ENCODE data around the gene SHC3.
A peak's percentile ranks its signal among the peaks of the same experiment; 100 is the strongest.

The SHC3 gene

DNA sequence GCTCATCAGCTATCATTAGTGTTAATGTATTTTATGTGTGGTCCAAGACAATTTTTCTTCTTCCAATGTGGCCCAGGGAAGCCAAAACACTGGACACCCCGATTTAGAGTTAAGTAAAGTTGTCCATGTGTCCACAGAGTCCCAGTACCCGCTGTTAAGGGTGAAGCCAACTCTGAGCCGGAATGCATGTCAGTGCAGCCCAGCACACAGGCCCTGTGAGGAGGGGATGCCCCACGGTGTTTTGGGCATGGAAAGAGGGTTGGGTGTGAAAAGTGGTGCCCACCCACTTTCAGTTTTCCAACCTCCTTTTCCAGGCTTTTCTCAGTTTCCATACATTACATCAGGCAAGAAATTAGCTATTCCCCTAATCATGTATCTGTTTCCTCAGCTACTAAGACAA is 24.4 kb downstream of the SHC3 start:
- no peaks in the 10 kb centered on the region for H3K9me3 ChIP-seq (ENCODE audit: control insufficient read depth, low read length)
- 93 to 100% methylated on average over 1 to 3 of the region's 4 CpGs for WGBS, 2 experiments (ENCODE audit: insufficient coverage in 2 of 2)
- H3K4me1 ChIP-seq (ENCODE audit: control insufficient read depth, insufficient read depth, low read length, poor library complexity, severe bottlenecking): peaks cover 6% of the 10 kb centered on the region
- no peak overlapping the region for H3K4me3 ChIP-seq (ENCODE audit: extremely low read depth, insufficient read depth, low read length, poor library complexity, severe bottlenecking)
- H3K27ac ChIP-seq (ENCODE audit: low read depth, low read length, severe bottlenecking): no peak overlapping the region
- H3K36me3 ChIP-seq (ENCODE audit: control insufficient read depth, insufficient read depth, low read length): no peaks in the 10 kb centered on the region

- 79 to 86% methylated on average over 10 of the region's 14 CpGs for WGBS, 2 experiments (ENCODE audit: insufficient coverage in 2 of 2)
- no peak overlapping the region for H3K27ac ChIP-seq (ENCODE audit: low read depth, low read length, severe bottlenecking)
- no peak overlapping the region for H3K4me3 ChIP-seq (ENCODE audit: extremely low read depth, insufficient read depth, low read length, poor library complexity, severe bottlenecking)
- no peaks in the 10 kb centered on the region for H3K36me3 ChIP-seq (ENCODE audit: control insufficient read depth, insufficient read depth, low read length)
- no peaks in the 10 kb centered on the region for H3K9me3 ChIP-seq (ENCODE audit: control insufficient read depth, low read length)
- peaks cover 6% of the 10 kb centered on the region for H3K4me1 ChIP-seq (ENCODE audit: control insufficient read depth, insufficient read depth, low read length, poor library complexity, severe bottlenecking)
Measured at GRCh38 chr9:89153232-89154017, 25.2 kb downstream of the SHC3 start.

GRCh38 chr9:89149726-89150125 is 28.9 kb downstream of the SHC3 start:
- no peak overlapping the region for H3K27ac ChIP-seq (ENCODE audit: low read depth, low read length, severe bottlenecking)
- WGBS, 2 experiments (ENCODE audit: insufficient coverage in 2 of 2): 100% methylated on average over 2 of the region's 3 CpGs; no CpG with 5 or more reads in 1 of the 2 experiments
- H3K4me1 ChIP-seq (ENCODE audit: control insufficient read depth, insufficient read depth, low read length, poor library complexity, severe bottlenecking): peaks cover under 1% of the 10 kb centered on the region
- H3K4me3 ChIP-seq (ENCODE audit: extremely low read depth, insufficient read depth, low read length, poor library complexity, severe bottlenecking): no peak overlapping the region
- H3K36me3 ChIP-seq (ENCODE audit: control insufficient read depth, insufficient read depth, low read length): no peaks in the 10 kb centered on the region
- H3K9me3 ChIP-seq (ENCODE audit: control insufficient read depth, low read length): no peaks in the 10 kb centered on the region

DNA sequence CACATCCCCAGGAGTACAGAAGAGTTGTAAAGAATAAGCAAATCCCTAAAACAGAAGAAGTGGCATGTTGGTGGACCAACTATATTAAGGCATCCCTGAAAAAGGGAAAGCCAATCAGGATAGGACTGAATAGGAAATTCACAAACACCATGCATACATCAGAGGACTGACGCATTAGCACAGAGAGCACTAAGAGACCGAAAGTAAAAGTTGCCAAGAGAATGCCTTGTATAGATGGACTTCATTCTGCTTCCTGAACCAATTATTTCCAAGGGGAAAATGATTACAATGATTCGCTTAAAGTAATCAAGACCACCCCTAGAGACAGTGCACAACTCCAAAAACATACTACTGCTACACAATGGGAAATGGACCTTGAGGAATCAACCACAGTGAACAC is 33.5 kb downstream of the SHC3 start:
- WGBS, 2 experiments (ENCODE audit: insufficient coverage in 2 of 2): 90 to 100% methylated on average over 1 to 2 of the region's 3 CpGs
- H3K4me3 ChIP-seq (ENCODE audit: extremely low read depth, insufficient read depth, low read length, poor library complexity, severe bottlenecking): no peak overlapping the region
- no peaks in the 10 kb centered on the region for H3K4me1 ChIP-seq (ENCODE audit: control insufficient read depth, insufficient read depth, low read length, poor library complexity, severe bottlenecking)
- no peaks in the 10 kb centered on the region for H3K9me3 ChIP-seq (ENCODE audit: control insufficient read depth, low read length)
- H3K36me3 ChIP-seq (ENCODE audit: control insufficient read depth, insufficient read depth, low read length): no peaks in the 10 kb centered on the region
- H3K27ac ChIP-seq (ENCODE audit: low read depth, low read length, severe bottlenecking): no peak overlapping the region

GRCh38 chr9:89144238-89144637 is 34.4 kb downstream of the SHC3 start:
- no peak overlapping the region for H3K4me3 ChIP-seq (ENCODE audit: extremely low read depth, insufficient read depth, low read length, poor library complexity, severe bottlenecking)
- no peaks in the 10 kb centered on the region for H3K9me3 ChIP-seq (ENCODE audit: control insufficient read depth, low read length)
- 44 to 50% methylated on average over 2 of the region's 2 CpGs for WGBS, 2 experiments (ENCODE audit: insufficient coverage in 2 of 2)
- H3K4me1 ChIP-seq (ENCODE audit: control insufficient read depth, insufficient read depth, low read length, poor library complexity, severe bottlenecking): no peaks in the 10 kb centered on the region
- no peaks in the 10 kb centered on the region for H3K36me3 ChIP-seq (ENCODE audit: control insufficient read depth, insufficient read depth, low read length)
- no peak overlapping the region for H3K27ac ChIP-seq (ENCODE audit: low read depth, low read length, severe bottlenecking)

GRCh38 chr9:89143266-89143665 is 35.4 kb downstream of the SHC3 start:
- peaks cover 2% of the 10 kb centered on the region for H3K4me1 ChIP-seq (ENCODE audit: control insufficient read depth, insufficient read depth, low read length, poor library complexity, severe bottlenecking)
- H3K4me3 ChIP-seq (ENCODE audit: extremely low read depth, insufficient read depth, low read length, poor library complexity, severe bottlenecking): no peak overlapping the region
- no peak overlapping the region for H3K27ac ChIP-seq (ENCODE audit: low read depth, low read length, severe bottlenecking)
- 93 to 95% methylated on average over 4 to 5 of the region's 5 CpGs for WGBS, 2 experiments (ENCODE audit: insufficient coverage in 2 of 2)
- no peaks in the 10 kb centered on the region for H3K9me3 ChIP-seq (ENCODE audit: control insufficient read depth, low read length)
- no peaks in the 10 kb centered on the region for H3K36me3 ChIP-seq (ENCODE audit: control insufficient read depth, insufficient read depth, low read length)

DNA sequence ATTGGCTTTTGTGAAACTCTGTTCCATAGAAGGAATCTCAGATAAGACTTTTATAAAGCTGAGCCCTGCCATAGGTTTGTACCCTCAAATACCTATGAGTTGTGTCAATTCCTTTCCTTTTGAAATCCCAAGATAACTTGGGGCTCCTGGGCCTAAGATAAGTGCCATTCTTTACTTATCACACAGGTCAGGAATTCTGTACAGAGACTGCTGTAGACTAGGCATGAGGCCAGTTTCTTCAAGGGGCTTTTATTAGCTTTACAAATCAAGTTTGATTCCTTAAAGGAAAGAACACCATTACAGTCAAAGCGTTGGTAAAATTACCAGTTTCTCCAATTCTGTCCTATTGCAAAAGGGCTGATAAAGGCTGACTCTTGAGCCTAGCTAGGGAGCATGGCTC is 39.2 kb downstream of the SHC3 start:
- 100% methylated on average over 1 of the region's 1 CpG for WGBS, 2 experiments (ENCODE audit: insufficient coverage in 2 of 2)
- Histone ChIP-seq H3K4me1 (ENCODE audit: control insufficient read depth, insufficient read depth, low read length, poor library complexity, severe bottlenecking) (peaks cover 7% of the 10 kb centered on the region), H3K9me3 (ENCODE audit: control insufficient read depth, low read length) (peaks cover 8% of the 10 kb centered on the region), H3K36me3 (ENCODE audit: control insufficient read depth, insufficient read depth, low read length) (no peaks in the 10 kb centered on the region), H3K27ac (ENCODE audit: low read depth, low read length, severe bottlenecking) (no peak overlapping the region), H3K4me3 (ENCODE audit: extremely low read depth, insufficient read depth, low read length, poor library complexity, severe bottlenecking) (no peak overlapping the region)

- Histone ChIP-seq H3K4me1 (ENCODE audit: control insufficient read depth, insufficient read depth, low read length, poor library complexity, severe bottlenecking) (peaks cover 7% of the 10 kb centered on the region), H3K27ac (ENCODE audit: low read depth, low read length, severe bottlenecking) (no peak overlapping the region), H3K4me3 (ENCODE audit: extremely low read depth, insufficient read depth, low read length, poor library complexity, severe bottlenecking) (no peak overlapping the region), H3K36me3 (ENCODE audit: control insufficient read depth, insufficient read depth, low read length) (no peaks in the 10 kb centered on the region), H3K9me3 (ENCODE audit: control insufficient read depth, low read length) (peaks cover 12% of the 10 kb centered on the region)
- 100% methylated on average over 1 of the region's 3 CpGs for WGBS, 2 experiments (ENCODE audit: insufficient coverage in 2 of 2)
Measured at GRCh38 chr9:89138463-89139390, 39.9 kb downstream of the SHC3 start.

- 81 to 85% methylated on average over 6 to 7 of the region's 8 CpGs for WGBS, 2 experiments (ENCODE audit: insufficient coverage in 2 of 2)
- H3K4me3 ChIP-seq (ENCODE audit: extremely low read depth, insufficient read depth, low read length, poor library complexity, severe bottlenecking): no peak overlapping the region
- H3K4me1 ChIP-seq (ENCODE audit: control insufficient read depth, insufficient read depth, low read length, poor library complexity, severe bottlenecking): peaks cover 7% of the 10 kb centered on the region
- H3K27ac ChIP-seq (ENCODE audit: low read depth, low read length, severe bottlenecking): peak overlapping the region; percentile 3
- H3K36me3 ChIP-seq (ENCODE audit: control insufficient read depth, insufficient read depth, low read length): no peaks in the 10 kb centered on the region
- H3K9me3 ChIP-seq (ENCODE audit: control insufficient read depth, low read length): peaks cover 14% of the 10 kb centered on the region
Measured at GRCh38 chr9:89137542-89138462, 40.8 kb downstream of the SHC3 start.

DNA sequence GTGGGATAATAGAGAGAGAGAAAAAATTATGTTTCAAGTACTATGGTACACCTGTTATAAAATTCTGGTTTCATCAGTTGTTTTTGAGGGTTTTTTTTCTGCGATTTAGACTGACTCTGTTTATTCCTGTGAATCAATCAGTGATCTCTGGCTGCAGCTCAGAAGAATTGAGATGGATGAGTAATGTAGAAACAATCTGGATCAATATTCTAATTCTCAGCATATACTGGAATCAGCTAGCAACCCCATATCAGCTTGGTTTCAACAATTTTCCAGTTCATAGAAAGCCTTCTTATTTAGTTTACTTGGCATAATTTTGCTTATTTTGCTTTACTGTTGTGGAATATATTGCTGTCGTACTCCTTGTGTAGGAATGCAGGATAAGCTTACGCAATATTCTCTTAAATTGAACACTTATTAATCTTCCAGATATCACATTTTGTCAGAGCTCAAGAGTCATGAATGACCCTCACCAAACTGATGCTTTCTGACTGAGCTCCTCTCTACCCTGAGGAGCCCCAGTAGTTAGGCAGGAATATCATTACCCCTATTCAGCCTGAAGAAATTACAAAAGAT is 42.9 kb downstream of the SHC3 start:
- Histone ChIP-seq H3K27ac (ENCODE audit: low read depth, low read length, severe bottlenecking) (no peak overlapping the region), H3K4me1 (ENCODE audit: control insufficient read depth, insufficient read depth, low read length, poor library complexity, severe bottlenecking) (peaks cover 7% of the 10 kb centered on the region), H3K36me3 (ENCODE audit: control insufficient read depth, insufficient read depth, low read length) (no peaks in the 10 kb centered on the region), H3K9me3 (ENCODE audit: control insufficient read depth, low read length) (peaks cover 14% of the 10 kb centered on the region), H3K4me3 (ENCODE audit: extremely low read depth, insufficient read depth, low read length, poor library complexity, severe bottlenecking) (no peak overlapping the region)
- WGBS, 2 experiments (ENCODE audit: insufficient coverage in 2 of 2): 86% methylated on average over 1 of the region's 3 CpGs; no CpG with 5 or more reads in 1 of the 2 experiments
